ENCODE results near the gene ZBTB16.

DNA sequence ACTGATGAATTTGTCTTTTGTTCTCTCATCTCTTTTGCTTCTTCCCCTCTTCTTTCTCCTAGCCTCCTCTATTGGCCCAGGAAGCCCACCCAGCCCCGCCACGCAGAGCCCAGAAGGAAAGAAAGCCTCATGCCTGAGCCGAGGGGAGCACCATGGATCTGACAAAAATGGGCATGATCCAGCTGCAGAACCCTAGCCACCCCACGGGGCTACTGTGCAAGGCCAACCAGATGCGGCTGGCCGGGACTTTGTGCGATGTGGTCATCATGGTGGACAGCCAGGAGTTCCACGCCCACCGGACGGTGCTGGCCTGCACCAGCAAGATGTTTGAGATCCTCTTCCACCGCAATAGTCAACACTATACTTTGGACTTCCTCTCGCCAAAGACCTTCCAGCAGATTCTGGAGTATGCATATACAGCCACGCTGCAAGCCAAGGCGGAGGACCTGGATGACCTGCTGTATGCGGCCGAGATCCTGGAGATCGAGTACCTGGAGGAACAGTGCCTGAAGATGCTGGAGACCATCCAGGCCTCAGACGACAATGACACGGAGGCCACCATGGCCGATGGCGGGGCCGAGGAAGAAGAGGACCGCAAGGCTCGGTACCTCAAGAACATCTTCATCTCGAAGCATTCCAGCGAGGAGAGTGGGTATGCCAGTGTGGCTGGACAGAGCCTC is 3.8 kb downstream of the ZBTB16 start:
- TF ChIP-seq CTCF (IDR thresholded peaks at IDR 0.05) (no peak), POLR2AphosphoS5 (IDR thresholded peaks at IDR 0.05; ENCODE audit: low read depth, low read length) (no peak), REST (IDR thresholded peaks at IDR 0.05; ENCODE audit: insufficient read depth in 1 of 2, low read depth in 2 of 2, low read length in 1 of 2) (no peak)

Measured in Panc1 (cell line).